Glutamatergic neuron (in vitro differentiated cells): ENCODE measurements around the gene AAGAB. TPM values are rescaled to one million over a fixed set of nuclear protein-coding genes. Genes with fewer than 3 reads are reported as not detected.
"Not testable (repeated sequence)": the region's sequence is repeated elsewhere in the genome, so short reads cannot be mapped to it uniquely, and the experiment has no call there.

Source experiments
- DNase-seq: peaks from one replicate; pipeline ENCODE4 v3.0.0; 2022
- H3K27ac Mint-ChIP-seq: one replicate; pipeline ENCODE4 v1.8.0; 2020; ENCODE audit warnings: mild to moderate bottlenecking, mixed read lengths, inconsistent platforms; ENCODE audit not compliant: unreplicated experiment
- H3K27me3 Mint-ChIP-seq: one replicate; pipeline ENCODE4 v1.8.0; 2020; ENCODE audit warnings: mild to moderate bottlenecking, moderate library complexity, mixed read lengths, inconsistent platforms; ENCODE audit not compliant: unreplicated experiment
- H3K36me3 Mint-ChIP-seq: one replicate; pipeline ENCODE4 v1.8.0; 2020; ENCODE audit warnings: mild to moderate bottlenecking, mixed read lengths, inconsistent platforms; ENCODE audit not compliant: unreplicated experiment
- H3K4me1 Mint-ChIP-seq: one replicate; pipeline ENCODE4 v1.8.0; 2020; ENCODE audit warnings: mild to moderate bottlenecking, low read depth, mixed read lengths, inconsistent platforms; ENCODE audit not compliant: unreplicated experiment
- H3K4me3 Mint-ChIP-seq: one replicate; pipeline ENCODE4 v1.8.0; 2020; ENCODE audit warnings: mild to moderate bottlenecking, mixed read lengths, inconsistent platforms; ENCODE audit not compliant: unreplicated experiment
- H3K9me3 Mint-ChIP-seq: one replicate; pipeline ENCODE4 v1.8.0; 2020; ENCODE audit warnings: mild to moderate bottlenecking, moderate library complexity, mixed read lengths, inconsistent platforms; ENCODE audit not compliant: unreplicated experiment
- total RNA-seq: library from RNA; stranded (reverse); fragmentation: NEBNext Ultra II Directional; extraction: Animal tissue kit (Norgen Biotek cat#: 25700); gene quantifications from one replicate; pipeline ENCODE4 v1.2.1, GENCODE V29; 2021; ENCODE audit not compliant: unreplicated experiment
- TF ChIP-seq, protein P1 (sequence below): fragments of 200-600 bp; sonication (generic); IDR thresholded peaks from one replicate; pipeline ENCODE4 v1.5.0; 2021; ENCODE audit not compliant: partially characterized antibody, unreplicated experiment

AAGAB gene
- total RNA-seq, 1 donor from 2014 or later, result 39.9 TPM

DNA sequence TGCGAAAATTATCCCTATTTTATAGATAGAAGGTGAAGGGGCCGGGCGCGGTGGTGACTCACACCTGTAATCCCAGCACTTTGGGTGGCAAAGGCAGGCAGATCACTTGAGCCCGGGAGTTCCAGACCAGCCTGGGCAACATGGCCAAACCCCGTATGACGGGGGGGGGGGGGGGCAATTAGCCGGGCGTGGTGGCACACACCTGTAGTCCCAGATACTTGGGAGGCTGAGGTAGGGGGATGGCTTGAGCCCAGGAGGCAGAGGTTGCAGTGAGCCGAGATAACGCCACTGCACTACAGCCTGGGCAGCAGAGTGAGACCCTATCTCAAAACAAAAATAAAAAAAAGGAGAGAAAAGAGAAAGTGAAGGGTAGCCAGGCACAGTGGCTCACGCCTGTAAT lies 1.4 kb downstream of the AAGAB start:
- Mint-ChIP-seq H3K36me3 (no peaks in the 10 kb centered on the region), H3K27me3 (peaks cover 2% of the 10 kb centered on the region), H3K4me3 (peak overlapping the region; percentile 96), H3K9me3 (no peaks in the 10 kb centered on the region), H3K4me1 (no peaks in the 10 kb centered on the region), H3K27ac (peak overlapping the region; percentile 66)
- no peak for DNase-seq
- TF ChIP-seq, protein P1, sequence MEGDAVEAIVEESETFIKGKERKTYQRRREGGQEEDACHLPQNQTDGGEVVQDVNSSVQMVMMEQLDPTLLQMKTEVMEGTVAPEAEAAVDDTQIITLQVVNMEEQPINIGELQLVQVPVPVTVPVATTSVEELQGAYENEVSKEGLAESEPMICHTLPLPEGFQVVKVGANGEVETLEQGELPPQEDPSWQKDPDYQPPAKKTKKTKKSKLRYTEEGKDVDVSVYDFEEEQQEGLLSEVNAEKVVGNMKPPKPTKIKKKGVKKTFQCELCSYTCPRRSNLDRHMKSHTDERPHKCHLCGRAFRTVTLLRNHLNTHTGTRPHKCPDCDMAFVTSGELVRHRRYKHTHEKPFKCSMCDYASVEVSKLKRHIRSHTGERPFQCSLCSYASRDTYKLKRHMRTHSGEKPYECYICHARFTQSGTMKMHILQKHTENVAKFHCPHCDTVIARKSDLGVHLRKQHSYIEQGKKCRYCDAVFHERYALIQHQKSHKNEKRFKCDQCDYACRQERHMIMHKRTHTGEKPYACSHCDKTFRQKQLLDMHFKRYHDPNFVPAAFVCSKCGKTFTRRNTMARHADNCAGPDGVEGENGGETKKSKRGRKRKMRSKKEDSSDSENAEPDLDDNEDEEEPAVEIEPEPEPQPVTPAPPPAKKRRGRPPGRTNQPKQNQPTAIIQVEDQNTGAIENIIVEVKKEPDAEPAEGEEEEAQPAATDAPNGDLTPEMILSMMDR, result no peak

DNA sequence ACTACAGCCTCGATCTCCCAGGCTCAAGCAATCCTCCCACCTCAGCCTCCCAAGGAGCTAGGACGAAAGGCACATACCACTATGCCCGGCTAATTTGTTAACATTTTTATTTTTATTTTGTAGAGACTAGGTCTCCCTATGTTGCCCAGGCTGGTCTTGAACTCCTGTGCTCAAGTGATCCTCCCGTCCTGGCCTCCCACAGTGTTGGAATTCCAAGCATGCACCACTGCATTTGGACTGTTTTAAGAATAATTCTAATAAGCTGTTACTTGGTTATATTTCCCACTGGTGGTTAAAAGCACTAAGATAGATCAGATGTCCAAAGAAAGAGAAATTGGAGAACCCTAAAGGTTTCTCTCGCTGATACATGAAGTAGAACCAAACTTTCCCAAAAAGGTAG lies 3.1 kb downstream of the AAGAB start:
- H3K27ac Mint-ChIP-seq, result no peak overlapping the region
- H3K9me3 Mint-ChIP-seq, result no peaks in the 10 kb centered on the region
- no peaks in the 10 kb centered on the region for H3K4me1 Mint-ChIP-seq
- no peaks in the 10 kb centered on the region for H3K36me3 Mint-ChIP-seq
- no peak overlapping the region for H3K4me3 Mint-ChIP-seq
- DNase-seq, result no peak
- H3K27me3 Mint-ChIP-seq, result peaks cover 2% of the 10 kb centered on the region
- TF ChIP-seq, protein P1, result no peak

DNA sequence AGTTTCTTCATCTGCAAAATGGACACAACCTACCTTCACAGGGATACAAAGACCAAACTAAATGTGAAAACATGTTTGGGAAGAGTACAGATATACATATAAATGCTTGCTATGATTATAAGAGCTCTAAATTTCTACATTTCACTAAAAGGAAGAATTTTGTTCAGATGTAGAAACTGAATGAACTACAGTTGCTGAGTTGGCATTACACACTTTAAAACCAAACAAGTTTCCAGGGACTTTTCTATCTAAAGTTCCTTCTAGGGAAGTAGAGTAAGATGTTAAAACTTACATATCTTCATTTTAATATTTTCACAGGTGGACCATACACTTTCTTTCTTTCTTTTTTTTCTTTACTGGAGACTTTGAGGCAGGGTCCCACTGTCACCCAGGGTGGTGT lies 4.6 kb downstream of the AAGAB start:
- no peak overlapping the region for H3K27ac Mint-ChIP-seq
- DNase-seq, result no peak
- TF ChIP-seq, protein P1, result no peak
- no peak overlapping the region for H3K4me3 Mint-ChIP-seq
- H3K36me3 Mint-ChIP-seq, result peaks cover 5% of the 10 kb centered on the region
- H3K27me3 Mint-ChIP-seq, result no peaks in the 10 kb centered on the region
- H3K4me1 Mint-ChIP-seq, result no peaks in the 10 kb centered on the region
- no peaks in the 10 kb centered on the region for H3K9me3 Mint-ChIP-seq

DNA sequence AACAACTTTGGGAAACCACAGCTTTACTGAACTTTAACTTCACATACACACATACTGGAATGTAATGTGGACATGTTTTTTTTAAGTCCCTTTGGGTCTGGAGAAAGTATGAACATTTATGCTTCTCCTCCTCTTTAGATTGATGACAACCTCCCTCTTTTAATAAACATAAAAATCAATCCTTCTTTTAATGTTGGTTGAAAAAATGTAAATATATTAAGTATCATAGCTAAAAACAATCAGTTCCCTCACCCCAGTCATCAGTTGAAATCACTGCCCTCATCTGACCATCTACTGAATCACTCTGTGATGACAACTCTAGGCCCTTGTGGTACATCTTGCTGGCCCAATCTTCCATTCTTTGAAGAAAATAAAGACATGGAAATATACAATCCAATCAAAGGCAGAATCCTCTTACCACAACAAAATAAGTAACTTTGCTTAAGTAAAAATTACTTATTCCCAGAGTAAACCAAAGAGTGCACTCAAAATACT lies 6.4 kb downstream of the AAGAB start:
- Mint-ChIP-seq H3K27me3 (no peaks in the 10 kb centered on the region), H3K9me3 (no peaks in the 10 kb centered on the region), H3K36me3 (peaks cover 5% of the 10 kb centered on the region), H3K4me3 (no peak overlapping the region), H3K4me1 (no peaks in the 10 kb centered on the region), H3K27ac (no peak overlapping the region)
- TF ChIP-seq, protein P1, result no peak
- DNase-seq, result no peak

DNA sequence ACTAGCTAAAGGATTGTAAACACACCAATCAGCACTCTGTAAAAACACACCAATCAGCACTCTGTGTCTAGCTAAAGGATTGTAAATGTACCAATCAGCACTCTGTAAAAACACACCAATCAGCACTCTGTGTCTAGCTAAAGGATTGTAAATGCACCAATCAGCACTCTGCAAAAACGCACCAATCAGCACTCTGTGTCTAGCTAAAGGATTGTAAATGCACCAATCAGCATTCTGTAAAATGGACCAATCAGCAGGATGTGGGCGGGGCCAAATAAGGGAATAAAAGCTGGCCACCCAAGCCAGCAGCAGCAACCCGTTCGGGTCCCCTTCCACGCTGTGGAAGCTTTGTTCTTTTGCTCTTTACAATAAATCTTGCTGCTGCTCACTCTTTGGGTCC lies 7.9 kb downstream of the AAGAB start:
- not testable (repeated sequence) for H3K9me3 Mint-ChIP-seq, H3K27me3 Mint-ChIP-seq, H3K36me3 Mint-ChIP-seq, DNase-seq, H3K4me3 Mint-ChIP-seq, H3K27ac Mint-ChIP-seq, H3K4me1 Mint-ChIP-seq
